ENCODE measurements around the gene GRID1.

Gene GRID1

DNA sequence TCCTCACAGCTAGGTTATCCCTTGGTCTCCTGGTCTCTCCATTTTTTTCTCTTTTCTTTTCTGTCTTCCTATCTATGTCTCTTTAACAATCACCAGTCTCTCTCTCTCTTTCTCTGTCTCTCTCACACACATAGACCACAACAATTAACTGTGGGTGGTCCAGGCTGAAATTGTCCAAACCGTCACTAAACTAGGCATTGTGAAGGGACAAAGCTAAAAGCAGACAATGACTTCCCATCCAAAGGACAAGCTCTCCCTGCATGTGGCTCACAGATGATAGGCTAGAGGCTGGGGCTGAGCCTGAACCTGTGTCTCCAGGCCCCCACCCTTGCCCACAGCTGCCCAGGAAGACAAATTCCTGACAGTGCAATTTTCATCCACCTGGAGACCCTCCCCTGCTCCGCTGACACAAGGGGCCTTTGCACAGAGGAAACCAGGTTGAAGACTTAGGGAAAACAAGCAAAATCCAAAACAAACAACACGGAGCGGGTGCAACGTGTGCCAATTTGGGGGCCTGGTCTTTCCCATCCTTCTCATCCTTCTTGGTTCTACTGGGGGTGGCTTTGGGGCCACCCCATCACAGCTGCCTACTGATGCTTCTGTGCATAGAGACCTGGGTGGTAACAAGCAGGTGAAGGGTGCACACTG lies 755.4 kb downstream of the GRID1 start:
- H3K4me3 ChIP-seq (ENCODE audit: low read depth, low read length), result no peak overlapping the region
- no peak for TF ChIP-seq CTCF (IDR thresholded peaks at IDR 0.05; ENCODE audit: control insufficient read depth, extremely low read depth, insufficient read depth)
- no peak for DNase-seq (ENCODE audit: low read depth)

GRCh38 chr10:85610381-85611092 lies 756.1 kb downstream of the GRID1 start:
- DNase-seq (ENCODE audit: low read depth), result no peak
- H3K4me3 ChIP-seq (ENCODE audit: low read depth, low read length), result no peak overlapping the region
- TF ChIP-seq CTCF (IDR thresholded peaks at IDR 0.05; ENCODE audit: control insufficient read depth, extremely low read depth, insufficient read depth), result no peak

DNA sequence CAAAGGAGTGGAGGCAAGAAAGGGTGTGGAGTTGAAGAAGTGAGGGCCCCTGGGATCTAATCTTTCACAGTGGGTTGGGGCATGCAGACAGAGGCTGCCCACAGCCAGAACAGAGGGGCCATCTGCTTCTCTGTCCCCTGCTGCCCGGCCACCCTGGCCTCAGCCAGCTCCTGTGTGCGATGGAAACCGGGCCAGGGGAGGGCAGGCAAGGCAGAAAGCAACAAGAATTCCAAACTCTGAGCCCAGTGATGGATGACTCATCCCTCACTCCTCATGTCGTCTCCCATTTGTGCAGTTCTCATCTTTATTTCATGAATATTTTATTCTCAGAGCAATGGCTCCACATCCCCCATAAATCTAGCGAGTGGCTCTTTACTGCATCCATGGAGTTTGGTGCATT lies 757.1 kb downstream of the GRID1 start:
- no peak for TF ChIP-seq CTCF (IDR thresholded peaks at IDR 0.05; ENCODE audit: control insufficient read depth, extremely low read depth, insufficient read depth)
- no peak overlapping the region for H3K4me3 ChIP-seq (ENCODE audit: low read depth, low read length)
- DNase-seq (ENCODE audit: low read depth), result no peak

GRCh38 chr10:85608706-85609105 lies 757.9 kb downstream of the GRID1 start:
- TF ChIP-seq CTCF (IDR thresholded peaks at IDR 0.05; ENCODE audit: control insufficient read depth, extremely low read depth, insufficient read depth), result no peak
- H3K4me3 ChIP-seq (ENCODE audit: low read depth, low read length), result no peak overlapping the region
- DNase-seq (ENCODE audit: low read depth), result no peak

- no peak for TF ChIP-seq CTCF (IDR thresholded peaks at IDR 0.05; ENCODE audit: control insufficient read depth, extremely low read depth, insufficient read depth)
- no peak for DNase-seq (ENCODE audit: low read depth)
Measured at GRCh38 chr10:85607043-85607695, 759.4 kb downstream of the GRID1 start.

GRCh38 chr10:85606401-85606800 lies 760.2 kb downstream of the GRID1 start:
- no peak for DNase-seq (ENCODE audit: low read depth)
- no peak for TF ChIP-seq CTCF (IDR thresholded peaks at IDR 0.05; ENCODE audit: control insufficient read depth, extremely low read depth, insufficient read depth)
- no peak overlapping the region for H3K4me3 ChIP-seq (ENCODE audit: low read depth, low read length)

More at GRCh38 chr10:85607043-85607695, 759.4 kb downstream of the GRID1 start:
- no peak overlapping the region for H3K4me3 ChIP-seq (ENCODE audit: low read depth, low read length)
